Mucosa of descending colon (tissue), 3 donors: ENCODE results near the gene PRPF38A. TPM values are rescaled to one million over a fixed set of nuclear protein-coding genes. Genes with fewer than 3 reads are reported as not detected.

Experiments
- ATAC-seq: fragments of 200-7000 bp; cut with Tn5 transposase; one replicate; pipeline ENCODE4 v1.9.1; 2020; ENCODE audit warnings: mild to moderate bottlenecking, moderate library complexity
- DNase-seq, 3 donors: peaks; one replicate each; pipeline ENCODE4 v3.0.0-alpha.2; 2020
- H3K36me3 ChIP-seq: fragments of 200-600 bp; one replicate; pipeline ENCODE4 v1.8.0; 2021; ENCODE audit warnings: low read depth, mild to moderate bottlenecking
- H3K4me1 ChIP-seq: fragments of 200-600 bp; one replicate; pipeline ENCODE4 v1.8.0; 2021; ENCODE audit warnings: low read depth, mild to moderate bottlenecking
- H3K4me3 ChIP-seq: fragments of 200-600 bp; one replicate; pipeline ENCODE4 v1.8.0; 2021; ENCODE audit warnings: mild to moderate bottlenecking
- H3K9me3 ChIP-seq: fragments of 200-600 bp; one replicate; pipeline ENCODE4 v1.8.0; 2021; ENCODE audit warnings: mild to moderate bottlenecking
- intact Hi-C, 2 donors: fragments of 100-400 bp; cut with DNase I in 1 of 2; cut with micrococcal nuclease in 1 of 2; formaldehyde crosslinking; loops; one replicate each; pipeline versions ENCODE4 v1.11.0 to v1.11.1; 2022; cut with DNase I, micrococcal nuclease
- total RNA-seq, 3 donors: library from RNA; stranded (reverse); fragmentation: NEBNext Ultra II Directional in 2 of 3; extraction: Animal tissue kit (Norgen Biotek cat#: 25700) in 2 of 3; gene quantifications; one replicate each; pipeline versions ENCODE4 v1.2.1 to v1.2.4, GENCODE V29; 2021 to 2023
- TF ChIP-seq, protein P1 (sequence below): fragments of 200-600 bp; IDR thresholded peaks from one replicate; pipeline ENCODE4 v1.8.0; 2022; ENCODE audit warnings: antibody characterized with exemption, mild to moderate bottlenecking
- donor health status: DM: no; HTN: no; CAD: no; lungs with moderate emphysema.
- donor health status: DM: no; HTN: no; CAD: no.
- donor health status: DM: no; HTN: yes; CAD: no.

The PRPF38A gene
- total RNA-seq, 3 donors from 2014 or later: 44.9 to 58.2 (median 45.2) TPM

DNA sequence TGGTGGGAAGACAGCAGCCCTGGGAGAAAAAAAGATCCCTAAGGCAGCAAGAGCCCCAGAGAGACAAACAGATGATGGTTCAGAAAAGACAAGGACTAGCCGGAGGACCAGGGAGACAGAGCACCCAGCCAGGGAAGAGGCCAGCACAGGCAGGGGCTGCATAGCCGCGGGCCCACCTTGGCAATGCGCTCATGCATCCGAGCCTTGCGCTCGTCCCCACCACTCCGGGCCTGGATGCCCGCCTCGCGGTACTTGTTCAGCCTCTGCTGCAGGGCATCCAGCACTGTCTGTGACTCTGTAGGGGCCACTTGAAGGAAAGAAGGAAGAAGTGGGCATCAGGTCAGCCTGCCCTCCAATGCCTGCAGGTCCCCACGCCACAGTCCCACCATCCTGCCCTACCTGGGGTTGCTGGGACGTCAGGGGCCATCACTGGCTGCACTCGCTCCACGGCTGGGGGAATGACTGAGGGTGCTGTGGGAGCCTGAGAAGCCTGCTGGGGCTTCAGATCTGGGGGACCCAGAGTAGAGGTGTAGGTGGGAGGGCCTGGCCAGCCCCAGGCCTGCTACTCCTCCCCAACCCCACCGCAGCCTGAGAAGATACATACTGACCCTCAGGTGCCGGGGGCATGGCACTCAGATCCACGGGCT, 45.4 kb upstream of the PRPF38A start:
- Histone ChIP-seq H3K36me3 (peaks cover 20% of the 10 kb centered on the region), H3K4me3 (no peak overlapping the region), H3K9me3 (no peaks in the 10 kb centered on the region), H3K4me1 (no peaks in the 10 kb centered on the region)
- intact Hi-C loops: no loop called here
- ATAC-seq (no peak), DNase-seq (no peak)
- TF ChIP-seq, protein P1, sequence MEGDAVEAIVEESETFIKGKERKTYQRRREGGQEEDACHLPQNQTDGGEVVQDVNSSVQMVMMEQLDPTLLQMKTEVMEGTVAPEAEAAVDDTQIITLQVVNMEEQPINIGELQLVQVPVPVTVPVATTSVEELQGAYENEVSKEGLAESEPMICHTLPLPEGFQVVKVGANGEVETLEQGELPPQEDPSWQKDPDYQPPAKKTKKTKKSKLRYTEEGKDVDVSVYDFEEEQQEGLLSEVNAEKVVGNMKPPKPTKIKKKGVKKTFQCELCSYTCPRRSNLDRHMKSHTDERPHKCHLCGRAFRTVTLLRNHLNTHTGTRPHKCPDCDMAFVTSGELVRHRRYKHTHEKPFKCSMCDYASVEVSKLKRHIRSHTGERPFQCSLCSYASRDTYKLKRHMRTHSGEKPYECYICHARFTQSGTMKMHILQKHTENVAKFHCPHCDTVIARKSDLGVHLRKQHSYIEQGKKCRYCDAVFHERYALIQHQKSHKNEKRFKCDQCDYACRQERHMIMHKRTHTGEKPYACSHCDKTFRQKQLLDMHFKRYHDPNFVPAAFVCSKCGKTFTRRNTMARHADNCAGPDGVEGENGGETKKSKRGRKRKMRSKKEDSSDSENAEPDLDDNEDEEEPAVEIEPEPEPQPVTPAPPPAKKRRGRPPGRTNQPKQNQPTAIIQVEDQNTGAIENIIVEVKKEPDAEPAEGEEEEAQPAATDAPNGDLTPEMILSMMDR: no peak

DNA sequence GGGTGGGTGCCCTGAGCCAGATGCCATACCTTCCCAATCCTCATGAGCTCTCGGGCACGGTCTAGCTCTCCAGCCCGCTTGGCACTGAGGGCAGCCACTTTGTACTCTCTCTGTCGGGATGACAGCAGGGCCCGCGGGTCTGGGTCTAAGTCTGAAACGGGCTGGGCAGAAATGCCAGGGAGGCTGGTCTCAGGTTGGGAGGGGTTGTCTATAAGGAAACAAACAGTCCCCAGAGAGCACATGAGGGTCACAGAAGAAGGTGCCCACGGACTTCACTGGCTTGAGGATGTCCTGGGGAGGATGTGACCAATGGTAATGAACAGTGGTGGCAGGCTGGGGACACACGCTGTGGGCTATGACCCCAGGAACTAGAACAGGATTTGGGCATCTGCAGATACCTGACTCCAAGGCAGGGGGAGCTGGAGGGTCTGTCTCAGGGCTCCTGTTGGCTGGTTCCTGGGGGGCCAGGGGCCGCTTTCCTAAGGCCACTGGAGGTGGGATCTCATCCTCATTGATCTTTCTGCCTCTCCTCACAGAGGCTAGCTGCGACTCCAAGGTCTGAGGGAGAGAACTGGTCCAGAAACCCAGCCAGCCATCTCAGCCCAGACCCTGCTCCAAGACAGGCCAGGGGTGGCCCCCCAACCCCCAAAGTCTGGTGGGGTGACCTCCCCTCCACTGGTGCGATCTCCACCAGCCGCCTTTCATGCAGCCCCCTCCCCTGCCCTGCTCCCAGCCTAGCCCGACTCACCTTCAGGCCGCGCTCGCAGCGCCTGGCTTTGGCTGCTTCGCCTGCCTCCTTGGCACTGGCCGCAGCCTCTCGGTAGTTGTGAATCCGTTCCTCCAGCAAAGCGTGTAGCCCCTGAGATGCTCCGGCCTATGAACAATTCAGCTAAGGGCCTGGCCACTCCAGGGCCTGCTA, 44.5 kb upstream of the PRPF38A start:
- no peak overlapping the region for H3K4me3 ChIP-seq
- intact Hi-C loops: no loop called here
- no peak for ATAC-seq

DNA sequence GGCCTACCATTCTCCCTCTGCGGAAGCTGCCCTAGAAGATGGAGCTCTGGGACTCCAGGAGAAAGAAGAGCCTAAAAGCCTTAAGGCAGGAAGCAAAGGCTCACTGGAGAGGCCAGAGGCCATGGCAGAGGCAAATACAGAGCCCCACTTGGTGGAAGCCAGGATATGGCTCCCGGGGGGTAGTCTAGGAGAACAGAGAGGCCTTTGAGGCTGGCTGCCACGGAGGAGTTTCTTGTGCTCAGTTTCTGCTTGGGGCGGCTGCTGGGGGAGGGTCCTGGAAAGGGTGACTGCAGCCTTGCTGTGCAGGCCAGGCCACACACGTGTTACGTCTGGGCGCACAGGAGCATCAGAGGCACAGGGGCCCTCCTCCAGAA, 43.8 kb upstream of the PRPF38A start:
- Histone ChIP-seq H3K9me3 (no peaks in the 10 kb centered on the region), H3K4me3 (no peak overlapping the region), H3K36me3 (peaks cover 20% of the 10 kb centered on the region), H3K4me1 (peaks cover 9% of the 10 kb centered on the region)
- TF ChIP-seq, protein P1: no peak
- intact Hi-C loops: no loop called here
- no peak for DNase-seq
- no peak for ATAC-seq

More for the DNA sequence above, 44.5 kb upstream of the PRPF38A start:
- H3K9me3 ChIP-seq: no peaks in the 10 kb centered on the region
- peaks cover 6% of the 10 kb centered on the region for H3K4me1 ChIP-seq
- DNase-seq: no peak
- peaks cover 20% of the 10 kb centered on the region for H3K36me3 ChIP-seq
- TF ChIP-seq, protein P1: no peak

DNA sequence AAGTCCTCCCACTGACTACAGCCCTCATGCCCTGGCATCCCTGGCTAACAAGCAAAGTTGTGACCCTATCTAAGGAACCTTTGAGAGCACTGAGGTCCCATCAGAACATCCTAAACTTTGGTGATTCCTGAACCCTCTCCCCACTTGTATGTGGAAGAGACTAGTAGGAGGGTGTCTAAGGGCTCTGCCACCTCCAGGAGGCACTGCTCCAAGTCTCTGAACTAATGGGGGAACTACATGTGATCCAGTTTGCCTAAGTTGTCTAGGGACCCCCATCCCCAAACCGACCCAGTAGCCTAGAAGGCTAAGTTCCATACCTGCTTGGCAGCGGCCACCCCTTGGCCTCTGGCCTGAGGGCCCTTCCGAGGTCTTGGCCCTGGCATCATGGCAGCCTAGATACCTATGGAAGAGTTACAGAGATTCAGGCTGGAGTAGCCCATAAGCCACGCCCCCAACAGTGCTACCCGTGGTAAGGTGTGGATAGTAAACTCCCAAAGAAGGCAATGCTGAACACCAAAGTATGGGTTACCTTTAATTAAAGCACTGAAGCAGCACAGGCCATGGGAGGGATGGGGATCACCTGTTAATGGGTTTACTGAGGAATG, 40.1 kb upstream of the PRPF38A start:
- intact Hi-C loops: no loop called here
- no peak for ATAC-seq

DNA sequence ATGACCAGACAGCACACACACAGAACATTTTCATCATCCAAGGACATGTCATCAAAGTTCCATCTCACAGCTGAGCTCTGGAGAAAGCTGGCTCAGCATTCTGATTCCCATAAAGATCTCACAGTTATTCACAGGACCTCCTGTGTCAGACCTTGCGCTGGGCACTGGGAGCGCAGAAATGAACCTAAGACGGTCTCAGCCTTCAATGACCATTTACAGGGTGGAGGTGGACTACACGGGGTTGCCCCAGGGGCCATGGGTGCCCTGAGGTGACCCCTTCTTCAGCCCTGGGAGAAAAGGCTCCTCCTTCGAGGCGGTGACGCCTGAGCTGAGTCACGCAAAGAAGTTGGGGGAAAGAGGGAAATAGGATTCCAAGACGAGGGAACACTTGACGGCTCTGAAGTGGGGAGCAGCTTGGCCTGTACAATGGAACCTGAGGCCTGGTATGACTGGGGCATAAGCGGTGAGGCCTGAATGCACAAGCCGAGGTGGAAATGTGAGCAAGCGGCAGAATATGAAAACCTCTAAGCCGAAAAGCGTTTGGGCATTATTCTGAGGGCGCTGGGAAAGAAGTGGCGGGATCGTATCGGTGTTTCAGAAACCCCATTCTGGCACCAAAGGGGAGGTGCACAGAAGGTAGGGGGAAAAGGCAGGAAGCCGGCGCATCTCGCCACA, 39.2 kb upstream of the PRPF38A start:
- H3K4me1 ChIP-seq: peaks cover 11% of the 10 kb centered on the region
- peaks cover 8% of the 10 kb centered on the region for H3K36me3 ChIP-seq
- H3K4me3 ChIP-seq: peak overlapping the region; percentile 97
- no peaks in the 10 kb centered on the region for H3K9me3 ChIP-seq
- intact Hi-C loops: no loop called here
- DNase-seq: peak; percentile 61 to 72 (median 70)
- TF ChIP-seq, protein P1: no peak
- peak; percentile 22 for ATAC-seq

More for the DNA sequence above, 40.1 kb upstream of the PRPF38A start:
- DNase-seq: peak in 1 of 3 donors; percentile 44
- H3K9me3 ChIP-seq: no peaks in the 10 kb centered on the region
- peaks cover 8% of the 10 kb centered on the region for H3K36me3 ChIP-seq
- TF ChIP-seq, protein P1: no peak
- peaks cover 11% of the 10 kb centered on the region for H3K4me1 ChIP-seq
- no peak overlapping the region for H3K4me3 ChIP-seq
